GM21737 (cell line): ENCODE data around the gene ZNF232.
"Not testable (repeated sequence)": the region's sequence is repeated elsewhere in the genome, so short reads cannot be mapped to it uniquely, and the experiment has no call there.

ENCODE experiments used
- ATAC-seq: cut with Tn5 transposase; IDR thresholded peaks from one replicate; pipeline ENCODE4 v1.9.1; 2021; ENCODE audit warnings: mild to moderate bottlenecking, moderate library complexity; ENCODE audit not compliant: unreplicated experiment

ZNF232 gene

GRCh38 chr17:5130261-5130660 lies 18.6 kb upstream of the ZNF232 start:
- ATAC-seq, result not testable (repeated sequence)

GRCh38 chr17:5129770-5130169 lies 18.1 kb upstream of the ZNF232 start:
- ATAC-seq, result not testable (repeated sequence)

- ATAC-seq, result no peak
Observed at GRCh38 chr17:5128905-5129535, 17.3 kb upstream of the ZNF232 start.

- not testable (repeated sequence) for ATAC-seq
Observed at GRCh38 chr17:5128387-5128786, 16.7 kb upstream of the ZNF232 start.

- no peak for ATAC-seq
Observed at GRCh38 chr17:5127910-5128309, 16.2 kb upstream of the ZNF232 start.

- no peak for ATAC-seq
Observed at GRCh38 chr17:5126719-5127488, 15.2 kb upstream of the ZNF232 start.

- not testable (repeated sequence) for ATAC-seq
Observed at GRCh38 chr17:5124896-5125295, 13.2 kb upstream of the ZNF232 start.

GRCh38 chr17:5124125-5124760 lies 12.6 kb upstream of the ZNF232 start:
- not testable (repeated sequence) for ATAC-seq

GRCh38 chr17:5123343-5124124 lies 11.9 kb upstream of the ZNF232 start:
- no peak for ATAC-seq

- no peak for ATAC-seq
Observed at GRCh38 chr17:5122586-5123342, 11.1 kb upstream of the ZNF232 start.

- ATAC-seq, result not testable (repeated sequence)
Observed at GRCh38 chr17:5122056-5122455, 10.4 kb upstream of the ZNF232 start.

GRCh38 chr17:5121186-5121841 lies 9.6 kb upstream of the ZNF232 start:
- no peak for ATAC-seq

GRCh38 chr17:5120436-5121185 lies 8.9 kb upstream of the ZNF232 start:
- ATAC-seq, result not testable (repeated sequence)

- no peak for ATAC-seq
Observed at GRCh38 chr17:5120036-5120435, 8.4 kb upstream of the ZNF232 start.

GRCh38 chr17:5118219-5118618 lies 6.5 kb upstream of the ZNF232 start:
- ATAC-seq, result no peak

- no peak for ATAC-seq
Observed at GRCh38 chr17:5115673-5116651, 4.3 kb upstream of the ZNF232 start, which contains the start of gene USP6. USP6 (plus strand) TSS chr17:5116032; CDS start chr17:5130368, 14,336 bp downstream.

- ATAC-seq, result no peak
Observed at GRCh38 chr17:5110816-5111215, 862 bp downstream of the ZNF232 start.

- no peak for ATAC-seq
Observed at GRCh38 chr17:5100832-5101231, 10.8 kb downstream of the ZNF232 start.
